ENCODE data around the gene TC2N. TPM values are rescaled to one million over a fixed set of nuclear protein-coding genes. Genes with fewer than 3 reads are reported as not detected.

The TC2N gene
- total and polyA plus RNA-seq, 9 of the 15 experiments (the other 6 are each of a cell fraction or from before 2014, with no cell fraction given) = 2.0 to 12.5 (median 7.3) TPM

DNA sequence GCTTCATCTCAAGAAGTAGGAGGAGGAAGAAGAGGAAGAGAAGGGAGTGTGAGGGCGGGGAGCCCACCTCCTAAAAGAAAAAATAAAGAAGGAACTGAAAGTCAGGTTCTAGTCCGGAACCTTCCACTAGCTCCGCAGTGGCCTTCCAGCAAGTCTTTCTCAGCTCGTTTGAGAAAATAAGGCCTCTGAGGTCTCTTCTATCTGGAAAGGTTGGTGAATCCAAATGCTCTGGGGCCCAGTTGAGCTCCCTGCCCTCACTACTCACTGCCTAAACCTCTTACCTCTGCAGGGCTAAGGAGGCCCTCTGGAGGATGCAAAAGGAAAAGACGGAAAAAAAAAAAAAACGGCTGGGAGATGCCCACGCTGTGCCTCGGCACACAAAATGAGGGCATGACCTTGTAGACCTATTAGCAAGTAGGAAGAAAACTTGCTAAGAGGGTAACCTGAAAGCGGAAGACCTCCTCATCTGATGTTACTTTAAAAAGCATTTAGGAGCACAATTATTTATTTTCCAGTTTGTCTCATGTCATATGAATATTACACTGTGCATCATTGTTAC is 44.2 kb upstream of the TC2N start:
- Histone ChIP-seq H3K27me3 (ENCODE audit: control insufficient read depth in 2 of 2, insufficient read depth in 2 of 2, low read length in 2 of 2) (peaks cover 0 to 1% of the 10 kb centered on the region in 2 experiments; a peak in 2 of 5 replicates), H3K4me3 (no peak overlapping the region), H4K20me1 (replicated peaks; ENCODE audit: control insufficient read depth, insufficient read depth, low read length) (no peaks in the 10 kb centered on the region), H3K36me3 (ENCODE audit: control insufficient read depth, insufficient read depth, low read length) (no peaks in the 10 kb centered on the region), H2AFZ (ENCODE audit: low read depth, low read length) (no peak overlapping the region), H3K27ac (ENCODE audit: extremely low read depth, low read depth, low read length) (no peak overlapping the region), H3K4me1 (replicated peaks in 1 of 2; ENCODE audit: control insufficient read depth in 2 of 2, insufficient read depth in 2 of 2, low read length in 2 of 2) (no peaks in the 10 kb centered on the region), H3K79me2 (ENCODE audit: control insufficient read depth, insufficient read depth, low read length) (no peaks in the 10 kb centered on the region), H3K4me2 (ENCODE audit: insufficient read depth, low read length) (no peak overlapping the region), H3K9me3 (replicated peaks; ENCODE audit: control insufficient read depth, insufficient read depth, low read depth, low read length) (no peaks in the 10 kb centered on the region), H3K9ac (ENCODE audit: insufficient read depth in 1 of 2, low read depth in 2 of 2, low read length in 2 of 2) (no peak overlapping the region), H3K9me1 (ENCODE audit: control insufficient read depth, insufficient read depth, low read length) (no peaks in the 10 kb centered on the region)
- peak; percentile 10 to 43 (median 28) for DNase-seq (ENCODE audit: extremely low read depth in 1 of 4, low spot score in 3 of 4)
- FAIRE-seq = no peak
- in situ Hi-C loops (cut with MboI) (no loop called here), intact Hi-C loops (cut with micrococcal nuclease) (no loop called here)
- TF ChIP-seq, protein P1, sequence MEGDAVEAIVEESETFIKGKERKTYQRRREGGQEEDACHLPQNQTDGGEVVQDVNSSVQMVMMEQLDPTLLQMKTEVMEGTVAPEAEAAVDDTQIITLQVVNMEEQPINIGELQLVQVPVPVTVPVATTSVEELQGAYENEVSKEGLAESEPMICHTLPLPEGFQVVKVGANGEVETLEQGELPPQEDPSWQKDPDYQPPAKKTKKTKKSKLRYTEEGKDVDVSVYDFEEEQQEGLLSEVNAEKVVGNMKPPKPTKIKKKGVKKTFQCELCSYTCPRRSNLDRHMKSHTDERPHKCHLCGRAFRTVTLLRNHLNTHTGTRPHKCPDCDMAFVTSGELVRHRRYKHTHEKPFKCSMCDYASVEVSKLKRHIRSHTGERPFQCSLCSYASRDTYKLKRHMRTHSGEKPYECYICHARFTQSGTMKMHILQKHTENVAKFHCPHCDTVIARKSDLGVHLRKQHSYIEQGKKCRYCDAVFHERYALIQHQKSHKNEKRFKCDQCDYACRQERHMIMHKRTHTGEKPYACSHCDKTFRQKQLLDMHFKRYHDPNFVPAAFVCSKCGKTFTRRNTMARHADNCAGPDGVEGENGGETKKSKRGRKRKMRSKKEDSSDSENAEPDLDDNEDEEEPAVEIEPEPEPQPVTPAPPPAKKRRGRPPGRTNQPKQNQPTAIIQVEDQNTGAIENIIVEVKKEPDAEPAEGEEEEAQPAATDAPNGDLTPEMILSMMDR (IDR thresholded peaks at IDR 0.05 in 2 of 3, conservative IDR thresholded peaks at IDR 0.05 in 1 of 3; ENCODE audit: insufficient read depth in 2 of 3, low read depth in 1 of 3, low read length in 3 of 3) = peak; percentile 52 to 54 (median 53)
- TF ChIP-seq FOXK2 (conservative IDR thresholded peaks at IDR 0.05 in 1 of 2, IDR thresholded peaks at IDR 0.05 in 1 of 2; ENCODE audit: low read depth in 2 of 2) (no peak), RAD21 (CRISPR knock-in tag; conservative IDR thresholded peaks at IDR 0.05 in 1 of 2, IDR thresholded peaks at IDR 0.05 in 1 of 2) (peak; percentile 42 to 63; a peak in 3 of 4 replicates), SMC3 (conservative IDR thresholded peaks at IDR 0.05; ENCODE audit: insufficient read depth, low read depth, low read length) (peak; percentile 35; the same call in 1 of the 2 replicates), DIDO1 (tag; IDR thresholded peaks at IDR 0.05; ENCODE audit: low read depth) (no peak), ZNF384 (IDR thresholded peaks at IDR 0.05; ENCODE audit: low read depth, low read length) (peak; percentile 90)
- TF ChIP-seq, protein P2, sequence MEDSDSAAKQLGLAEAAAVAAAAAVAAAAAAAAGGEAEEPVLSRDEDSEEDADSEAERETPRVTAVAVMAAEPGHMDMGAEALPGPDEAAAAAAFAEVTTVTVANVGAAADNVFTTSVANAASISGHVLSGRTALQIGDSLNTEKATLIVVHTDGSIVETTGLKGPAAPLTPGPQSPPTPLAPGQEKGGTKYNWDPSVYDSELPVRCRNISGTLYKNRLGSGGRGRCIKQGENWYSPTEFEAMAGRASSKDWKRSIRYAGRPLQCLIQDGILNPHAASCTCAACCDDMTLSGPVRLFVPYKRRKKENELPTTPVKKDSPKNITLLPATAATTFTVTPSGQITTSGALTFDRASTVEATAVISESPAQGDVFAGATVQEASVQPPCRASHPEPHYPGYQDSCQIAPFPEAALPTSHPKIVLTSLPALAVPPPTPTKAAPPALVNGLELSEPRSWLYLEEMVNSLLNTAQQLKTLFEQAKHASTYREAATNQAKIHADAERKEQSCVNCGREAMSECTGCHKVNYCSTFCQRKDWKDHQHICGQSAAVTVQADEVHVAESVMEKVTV (CRISPR knock-in tag; IDR thresholded peaks at IDR 0.05) = peak; percentile 26; the same call in 1 of the 2 replicates
- TF ChIP-seq, protein P3, sequence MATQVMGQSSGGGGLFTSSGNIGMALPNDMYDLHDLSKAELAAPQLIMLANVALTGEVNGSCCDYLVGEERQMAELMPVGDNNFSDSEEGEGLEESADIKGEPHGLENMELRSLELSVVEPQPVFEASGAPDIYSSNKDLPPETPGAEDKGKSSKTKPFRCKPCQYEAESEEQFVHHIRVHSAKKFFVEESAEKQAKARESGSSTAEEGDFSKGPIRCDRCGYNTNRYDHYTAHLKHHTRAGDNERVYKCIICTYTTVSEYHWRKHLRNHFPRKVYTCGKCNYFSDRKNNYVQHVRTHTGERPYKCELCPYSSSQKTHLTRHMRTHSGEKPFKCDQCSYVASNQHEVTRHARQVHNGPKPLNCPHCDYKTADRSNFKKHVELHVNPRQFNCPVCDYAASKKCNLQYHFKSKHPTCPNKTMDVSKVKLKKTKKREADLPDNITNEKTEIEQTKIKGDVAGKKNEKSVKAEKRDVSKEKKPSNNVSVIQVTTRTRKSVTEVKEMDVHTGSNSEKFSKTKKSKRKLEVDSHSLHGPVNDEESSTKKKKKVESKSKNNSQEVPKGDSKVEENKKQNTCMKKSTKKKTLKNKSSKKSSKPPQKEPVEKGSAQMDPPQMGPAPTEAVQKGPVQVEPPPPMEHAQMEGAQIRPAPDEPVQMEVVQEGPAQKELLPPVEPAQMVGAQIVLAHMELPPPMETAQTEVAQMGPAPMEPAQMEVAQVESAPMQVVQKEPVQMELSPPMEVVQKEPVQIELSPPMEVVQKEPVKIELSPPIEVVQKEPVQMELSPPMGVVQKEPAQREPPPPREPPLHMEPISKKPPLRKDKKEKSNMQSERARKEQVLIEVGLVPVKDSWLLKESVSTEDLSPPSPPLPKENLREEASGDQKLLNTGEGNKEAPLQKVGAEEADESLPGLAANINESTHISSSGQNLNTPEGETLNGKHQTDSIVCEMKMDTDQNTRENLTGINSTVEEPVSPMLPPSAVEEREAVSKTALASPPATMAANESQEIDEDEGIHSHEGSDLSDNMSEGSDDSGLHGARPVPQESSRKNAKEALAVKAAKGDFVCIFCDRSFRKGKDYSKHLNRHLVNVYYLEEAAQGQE (IDR thresholded peaks at IDR 0.05; ENCODE audit: borderline replicate concordance) = peak; percentile 38; the same call in 1 of the 2 replicates
- TF ChIP-seq, protein P3 (CRISPR knock-in tag; IDR thresholded peaks at IDR 0.05; ENCODE audit: low read depth) = no peak
- ATAC-seq = peak; percentile 89
- 26% methylated on average over 6 of the region's 9 CpGs for WGBS (ENCODE audit: insufficient coverage, low coverage, missing lambda C conversion rate)
- no TSS peak for BruUV-seq (replicated peaks)
- CTCF ChIA-PET (ENCODE audit: low intra/inter-chr PET ratio) = interaction anchor here (1.3 to 1.5 kb wide), 2 partner anchors 262 to 585 kb away, joined by 3 to 9 read pairs; no protein-coding TSS in a partner anchor
- POLR2A ChIA-PET = interaction anchor here (0.5 to 1.2 kb wide), 3 partner anchors 16 to 50 kb away, joined by 3 to 4 read pairs (median 3); no protein-coding TSS in a partner anchor
